ENCODE results near the gene PRKAR1B. TPM values are rescaled to one million over a fixed set of nuclear protein-coding genes. Genes with fewer than 3 reads are reported as not detected.

Gene PRKAR1B
- total and polyA plus RNA-seq, 8 donors = 4.5 to 45.8 (median 11.1) TPM

GRCh38 chr7:698515-699475 is 28.3 kb downstream of the PRKAR1B start:
- intact Hi-C loops (cut with DNase I; ENCODE audit: low total_unique reads) = no loop called here
- no peaks in the 10 kb centered on the region for H3K27me3 ChIP-seq
- peaks cover 0 to 6% (median 2%) of the 10 kb centered on the region in 4 donors for H3K9me3 ChIP-seq
- DNase-seq = peak in 1 of 2 donors; percentile 51
- TF ChIP-seq POLR2AphosphoS5 (IDR thresholded peaks at IDR 0.05) (peak in 1 of 3 donors; percentile 45), POLR2A (IDR thresholded peaks at IDR 0.05) (no peak), EP300 (IDR thresholded peaks at IDR 0.05) (no peak)
- TF ChIP-seq, protein P1, sequence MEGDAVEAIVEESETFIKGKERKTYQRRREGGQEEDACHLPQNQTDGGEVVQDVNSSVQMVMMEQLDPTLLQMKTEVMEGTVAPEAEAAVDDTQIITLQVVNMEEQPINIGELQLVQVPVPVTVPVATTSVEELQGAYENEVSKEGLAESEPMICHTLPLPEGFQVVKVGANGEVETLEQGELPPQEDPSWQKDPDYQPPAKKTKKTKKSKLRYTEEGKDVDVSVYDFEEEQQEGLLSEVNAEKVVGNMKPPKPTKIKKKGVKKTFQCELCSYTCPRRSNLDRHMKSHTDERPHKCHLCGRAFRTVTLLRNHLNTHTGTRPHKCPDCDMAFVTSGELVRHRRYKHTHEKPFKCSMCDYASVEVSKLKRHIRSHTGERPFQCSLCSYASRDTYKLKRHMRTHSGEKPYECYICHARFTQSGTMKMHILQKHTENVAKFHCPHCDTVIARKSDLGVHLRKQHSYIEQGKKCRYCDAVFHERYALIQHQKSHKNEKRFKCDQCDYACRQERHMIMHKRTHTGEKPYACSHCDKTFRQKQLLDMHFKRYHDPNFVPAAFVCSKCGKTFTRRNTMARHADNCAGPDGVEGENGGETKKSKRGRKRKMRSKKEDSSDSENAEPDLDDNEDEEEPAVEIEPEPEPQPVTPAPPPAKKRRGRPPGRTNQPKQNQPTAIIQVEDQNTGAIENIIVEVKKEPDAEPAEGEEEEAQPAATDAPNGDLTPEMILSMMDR (IDR thresholded peaks at IDR 0.05) = no peak
- no peak overlapping the region for H3K27ac ChIP-seq
- H3K4me1 ChIP-seq = peaks cover 3 to 15% (median 13%) of the 10 kb centered on the region in 4 donors
- no peak overlapping the region for H3K4me3 ChIP-seq
- 61 to 68% (median 62%) methylated on average over 20 to 23 of the region's 23 CpGs for whole genome bisulfite sequencing, 5 donors
- no peaks in the 10 kb centered on the region for H3K36me3 ChIP-seq

- H3K27me3 ChIP-seq = no peaks in the 10 kb centered on the region
- H3K27ac ChIP-seq = peak overlapping the region in 3 of 5 donors; percentile 24 to 40 (median 24)
- intact Hi-C loops (cut with DNase I; ENCODE audit: low total_unique reads) = no loop called here
- DNase-seq = no peak
- no peaks in the 10 kb centered on the region for H3K9me3 ChIP-seq
- 78 to 86% (median 83%) methylated on average over 24 to 29 of the region's 29 CpGs for WGBS, 5 donors
- no peaks in the 10 kb centered on the region for H3K36me3 ChIP-seq
- H3K4me3 ChIP-seq = no peak overlapping the region
- peaks cover 3 to 15% (median 13%) of the 10 kb centered on the region in 4 donors for H3K4me1 ChIP-seq
- TF ChIP-seq EP300 (IDR thresholded peaks at IDR 0.05) (no peak), POLR2A (IDR thresholded peaks at IDR 0.05) (no peak), POLR2AphosphoS5 (IDR thresholded peaks at IDR 0.05) (no peak)
- TF ChIP-seq, protein P1 (IDR thresholded peaks at IDR 0.05) = no peak
Observed at GRCh38 chr7:696812-697551, 30.1 kb downstream of the PRKAR1B start.

GRCh38 chr7:696426-696811 is 30.7 kb downstream of the PRKAR1B start:
- 85 to 97% (median 92%) methylated on average over 9 of the region's 9 CpGs for WGBS, 5 donors
- Histone ChIP-seq H3K9me3 (no peaks in the 10 kb centered on the region), H3K36me3 (no peaks in the 10 kb centered on the region), H3K4me3 (no peak overlapping the region), H3K27ac (no peak overlapping the region), H3K4me1 (peaks cover 3 to 15% (median 13%) of the 10 kb centered on the region in 4 donors), H3K27me3 (no peaks in the 10 kb centered on the region)
- no peak for DNase-seq
- TF ChIP-seq EP300 (IDR thresholded peaks at IDR 0.05) = no peak
- no peak for TF ChIP-seq POLR2AphosphoS5 (IDR thresholded peaks at IDR 0.05)
- TF ChIP-seq, protein P1 (IDR thresholded peaks at IDR 0.05) = no peak
- TF ChIP-seq POLR2A (IDR thresholded peaks at IDR 0.05) = no peak
- intact Hi-C loops (cut with DNase I; ENCODE audit: low total_unique reads) = no loop called here

- Histone ChIP-seq H3K36me3 (peaks cover 0 to 4% (median 0%) of the 10 kb centered on the region in 4 donors), H3K27ac (no peak overlapping the region), H3K4me1 (no peaks in the 10 kb centered on the region), H3K9me3 (peaks cover 0 to 17% (median 9%) of the 10 kb centered on the region in 4 donors), H3K4me3 (no peak overlapping the region), H3K27me3 (no peaks in the 10 kb centered on the region)
- intact Hi-C loops (cut with DNase I; ENCODE audit: low total_unique reads) = no loop called here
- 95 to 97% (median 96%) methylated on average over 20 to 22 of the region's 22 CpGs for WGBS, 5 donors
- no peak for DNase-seq
- no peak for TF ChIP-seq POLR2AphosphoS5 (IDR thresholded peaks at IDR 0.05)
- TF ChIP-seq POLR2A (IDR thresholded peaks at IDR 0.05) = no peak
- TF ChIP-seq, protein P1 (IDR thresholded peaks at IDR 0.05) = no peak
- no peak for TF ChIP-seq EP300 (IDR thresholded peaks at IDR 0.05)
Observed at GRCh38 chr7:693280-693679, 33.8 kb downstream of the PRKAR1B start.

Measured in stomach (tissue), 9 donors.